GM21360 (cell line): Measurements from ENCODE around the gene PDK2.

Source experiments
- ATAC-seq: cut with Tn5 transposase; IDR thresholded peaks from one replicate; pipeline ENCODE4 v1.9.1; 2021; ENCODE audit warnings: mild to moderate bottlenecking, moderate library complexity; ENCODE audit not compliant: unreplicated experiment

The PDK2 gene

DNA sequence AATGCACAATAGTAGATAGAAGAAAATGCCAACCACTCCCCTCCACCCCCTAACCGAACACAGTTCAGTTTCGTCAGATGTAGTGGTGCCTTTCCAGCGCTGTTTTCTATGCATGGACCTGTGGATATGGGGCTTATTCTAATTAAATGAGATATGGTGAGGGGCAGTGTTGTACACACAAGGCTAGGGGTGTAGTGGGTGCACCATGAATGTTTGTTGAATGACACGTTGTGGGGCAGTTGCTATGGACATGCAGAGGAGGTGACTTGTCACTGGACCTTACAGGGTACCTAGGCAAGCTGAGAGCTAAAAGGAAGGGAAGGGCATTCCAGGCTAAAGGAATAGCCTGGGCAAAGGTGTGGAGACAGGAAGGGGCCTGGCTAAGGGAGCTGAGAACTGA is 3.4 kb downstream of the PDK2 start:
- no peak for ATAC-seq

DNA sequence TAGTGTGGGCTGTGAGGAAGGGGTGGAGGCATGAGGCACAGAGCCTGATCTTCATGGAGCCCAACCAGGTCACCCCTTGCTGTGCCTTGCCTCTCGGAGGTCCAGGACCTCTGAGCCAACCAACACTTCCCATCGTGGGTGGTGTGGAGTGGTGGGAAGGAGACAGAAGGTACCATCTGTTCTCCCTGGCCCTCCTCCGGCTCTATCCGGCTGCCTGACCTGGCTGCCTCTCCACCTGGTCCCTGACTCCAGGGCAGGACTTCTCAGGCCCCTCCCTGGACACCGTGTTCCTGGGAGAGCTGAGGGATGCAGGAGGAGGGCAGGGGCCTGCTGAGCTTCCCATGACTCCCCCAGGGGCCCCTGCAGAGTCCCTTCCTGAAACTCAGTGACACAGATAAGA is 3.9 kb downstream of the PDK2 start:
- ATAC-seq = no peak

DNA sequence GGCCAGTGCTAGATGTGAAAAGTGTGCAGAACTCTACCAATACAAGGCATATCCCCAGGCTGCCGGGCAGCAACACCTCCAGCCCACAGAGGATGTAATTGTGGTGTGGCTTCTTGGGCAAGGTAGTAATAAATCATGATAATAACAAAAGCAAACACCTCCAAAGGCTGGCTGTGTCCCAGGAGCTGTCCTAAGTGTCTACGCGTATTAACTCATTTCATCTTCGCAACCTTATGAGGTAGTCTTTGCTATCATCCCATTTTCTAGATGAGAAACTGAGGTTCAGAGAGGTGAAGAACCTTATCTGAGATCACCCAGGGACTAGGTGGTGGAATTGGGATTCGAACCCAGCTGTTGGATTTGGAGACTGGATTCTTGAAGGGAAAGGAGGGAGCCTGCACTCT is 5.3 kb downstream of the PDK2 start:
- no peak for ATAC-seq

DNA sequence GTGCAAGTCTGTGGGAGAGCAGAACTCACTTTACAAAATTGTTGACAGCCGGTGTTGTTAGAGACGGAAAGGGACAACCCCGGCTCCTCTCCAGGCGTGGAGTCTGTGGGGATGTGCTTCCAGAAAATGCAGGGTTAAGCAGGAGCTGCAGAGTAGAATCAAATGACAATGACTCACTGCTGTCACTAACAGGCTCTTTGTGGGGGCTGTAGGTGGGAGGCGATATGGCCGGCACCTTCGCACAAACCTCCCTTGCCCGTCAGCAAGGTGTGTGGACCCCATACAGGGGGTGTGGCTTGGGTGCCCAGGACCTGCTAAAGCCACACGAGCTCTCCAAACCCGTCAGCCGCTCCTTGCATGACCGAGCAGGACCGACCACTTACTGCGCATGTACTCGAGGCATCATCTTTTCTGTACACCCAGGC is 5.8 kb downstream of the PDK2 start:
- ATAC-seq = no peak

DNA sequence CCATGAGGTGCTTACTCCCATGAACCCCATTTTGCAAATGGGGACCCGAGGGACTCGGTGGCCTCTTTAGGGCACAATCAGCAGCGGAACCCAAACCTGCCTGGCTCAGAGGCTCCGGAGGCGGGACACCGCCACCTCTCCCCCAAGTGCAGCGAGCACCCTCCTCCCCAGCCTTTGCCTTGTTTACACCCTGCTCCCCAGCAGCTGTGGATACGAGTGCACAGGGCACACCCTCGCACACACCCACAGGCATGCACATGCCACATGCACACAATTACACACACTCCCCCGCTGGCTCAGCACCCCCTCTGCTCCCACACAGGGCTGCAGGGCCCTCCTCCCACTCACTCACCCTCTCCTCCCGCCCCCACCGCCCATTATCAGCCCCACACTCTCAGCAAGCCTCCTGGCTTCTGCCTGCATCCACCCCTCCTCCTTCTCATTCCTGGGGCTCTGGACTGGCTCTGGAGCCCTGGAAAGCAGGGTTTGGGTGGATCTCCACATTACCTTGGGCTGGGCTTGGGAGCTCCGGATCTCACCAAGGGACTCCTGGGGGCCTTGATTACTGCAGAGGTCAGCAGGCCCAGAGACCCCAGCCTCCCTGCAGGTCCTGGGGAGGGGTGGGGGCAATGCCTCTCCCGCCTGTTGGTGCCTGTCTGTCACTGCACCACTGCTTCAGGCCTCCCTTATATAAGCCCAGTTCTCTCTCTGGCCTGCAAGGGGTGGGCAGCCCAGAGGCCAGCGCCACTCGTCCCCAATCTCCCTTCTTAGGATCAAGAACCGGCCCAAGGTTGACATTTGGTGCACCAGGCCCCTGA is 6.4 kb downstream of the PDK2 start:
- no peak for ATAC-seq

DNA sequence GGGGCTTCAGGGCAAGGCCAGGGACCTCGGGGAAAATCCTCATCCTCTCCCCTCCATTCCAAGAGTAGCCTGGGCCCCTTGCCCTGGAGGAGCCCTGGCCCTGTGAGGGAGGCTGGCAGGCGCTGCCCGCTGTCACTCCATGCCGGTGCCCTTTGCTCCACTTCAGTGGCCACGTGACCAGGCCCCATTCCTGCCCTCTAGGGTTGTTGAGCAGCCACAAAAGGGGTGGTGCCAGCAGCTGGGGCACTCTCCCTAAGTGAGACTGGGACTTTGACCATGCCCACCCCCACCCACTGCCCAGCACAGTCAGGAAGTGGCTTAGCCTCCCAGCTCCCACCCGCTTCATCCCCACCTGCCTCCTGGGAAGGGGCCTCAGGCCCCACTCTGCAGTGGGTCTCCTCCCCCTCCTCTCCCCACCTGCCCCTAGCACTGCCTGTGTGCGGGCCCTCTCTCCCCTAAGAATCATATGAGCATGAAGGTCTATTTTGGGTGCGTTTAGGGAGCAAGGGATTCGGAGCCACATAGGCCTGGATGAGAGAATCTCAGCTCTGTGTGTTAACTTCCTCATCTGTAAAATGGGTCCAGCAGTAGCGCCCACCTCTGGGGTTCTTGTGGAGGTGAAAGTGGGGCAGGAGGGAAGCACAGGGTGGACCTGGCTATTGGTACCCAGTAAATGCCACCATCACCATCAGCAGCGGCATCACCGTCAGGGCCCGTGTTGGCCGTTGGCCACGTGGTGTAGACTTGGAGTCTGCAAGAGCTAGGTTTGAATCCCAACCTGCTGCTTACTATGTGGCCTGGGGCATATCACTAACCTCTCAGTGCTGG is 7.2 kb downstream of the PDK2 start:
- ATAC-seq = no peak

DNA sequence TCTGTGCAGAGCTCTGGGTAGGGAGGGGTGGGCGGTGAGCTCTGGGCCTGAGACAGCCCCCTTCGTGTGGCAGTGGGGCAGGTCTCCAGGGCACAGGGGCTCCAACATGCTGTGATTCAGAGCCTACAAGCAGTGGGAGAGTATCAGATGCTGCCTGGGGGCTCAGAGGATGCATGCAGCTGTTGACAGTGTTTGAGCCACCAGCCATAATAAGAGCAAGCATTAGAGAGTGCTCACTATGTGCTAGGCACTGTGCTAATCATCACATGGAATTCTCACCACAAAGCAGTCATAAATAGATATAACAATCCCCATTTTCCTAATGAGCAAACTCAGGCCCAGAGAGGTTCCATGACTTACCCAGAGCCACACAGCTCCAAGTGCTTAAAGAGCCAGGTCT is 8.1 kb downstream of the PDK2 start:
- no peak for ATAC-seq

DNA sequence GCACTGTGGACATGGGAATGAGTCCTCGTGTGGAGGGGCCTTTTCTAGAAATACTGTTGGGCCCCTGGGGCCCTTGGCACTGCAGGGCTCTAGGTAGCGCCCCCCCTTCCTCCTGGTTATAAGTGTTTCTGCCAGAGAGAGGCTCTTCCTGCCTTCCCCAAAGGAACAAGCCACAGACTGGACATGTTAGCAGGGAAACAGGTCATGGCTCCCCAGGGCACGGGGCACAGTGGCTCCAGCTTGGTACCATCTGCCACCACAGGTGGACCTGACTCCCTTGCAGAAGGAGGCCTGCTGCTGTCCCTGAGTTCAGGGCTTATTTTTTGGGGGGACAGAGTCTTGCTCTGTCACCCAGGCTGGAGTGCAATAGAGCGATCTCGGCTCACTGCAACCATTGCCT is 8.8 kb downstream of the PDK2 start:
- ATAC-seq = no peak

DNA sequence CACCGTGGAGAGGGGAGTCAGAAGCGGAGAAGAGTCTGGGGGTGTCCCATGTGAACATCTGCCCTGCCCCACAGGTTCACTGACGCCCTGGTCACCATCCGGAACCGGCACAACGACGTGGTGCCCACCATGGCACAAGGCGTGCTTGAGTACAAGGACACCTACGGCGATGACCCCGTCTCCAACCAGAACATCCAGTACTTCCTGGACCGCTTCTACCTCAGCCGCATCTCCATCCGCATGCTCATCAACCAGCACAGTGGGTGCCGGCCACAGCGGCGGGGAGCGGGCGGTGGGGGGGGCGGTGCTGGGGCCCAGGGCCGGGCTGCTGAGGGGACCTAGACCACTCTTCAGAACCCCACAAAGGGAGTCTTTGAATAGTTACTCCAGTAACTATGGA is 10.7 kb downstream of the PDK2 start:
- no peak for ATAC-seq

DNA sequence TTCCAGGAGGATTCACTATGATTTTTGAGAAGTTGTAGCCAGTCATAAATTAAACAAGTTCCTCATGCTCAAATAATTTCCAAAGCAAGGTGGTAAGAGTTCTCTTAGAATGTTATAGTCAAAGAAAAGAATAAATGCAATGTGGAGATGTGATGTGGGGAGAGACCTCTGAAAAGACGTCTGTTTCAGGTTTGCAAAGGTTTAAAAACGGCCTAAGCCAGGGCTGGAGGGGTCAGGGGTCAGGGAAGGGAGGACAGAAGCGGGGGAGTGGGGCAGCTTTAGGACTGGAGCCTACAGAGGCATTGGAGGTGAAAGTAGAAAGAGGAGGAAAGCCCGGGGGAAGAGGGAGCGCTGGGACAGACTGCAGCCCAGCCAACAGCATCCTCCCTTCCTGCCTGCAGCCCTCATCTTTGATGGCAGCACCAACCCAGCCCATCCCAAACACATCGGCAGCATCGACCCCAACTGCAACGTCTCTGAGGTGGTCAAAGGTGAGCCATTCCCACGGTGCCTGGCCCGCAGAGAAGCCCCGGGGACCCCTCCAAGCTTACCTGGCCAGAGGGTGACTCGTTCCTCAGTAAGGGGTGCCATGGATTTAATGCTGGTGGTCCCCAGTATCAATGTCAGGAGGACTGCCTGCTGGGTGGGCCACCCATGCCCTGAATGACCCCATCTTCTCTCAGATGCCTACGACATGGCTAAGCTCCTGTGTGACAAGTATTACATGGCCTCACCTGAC is 11.4 kb downstream of the PDK2 start:
- ATAC-seq = no peak

DNA sequence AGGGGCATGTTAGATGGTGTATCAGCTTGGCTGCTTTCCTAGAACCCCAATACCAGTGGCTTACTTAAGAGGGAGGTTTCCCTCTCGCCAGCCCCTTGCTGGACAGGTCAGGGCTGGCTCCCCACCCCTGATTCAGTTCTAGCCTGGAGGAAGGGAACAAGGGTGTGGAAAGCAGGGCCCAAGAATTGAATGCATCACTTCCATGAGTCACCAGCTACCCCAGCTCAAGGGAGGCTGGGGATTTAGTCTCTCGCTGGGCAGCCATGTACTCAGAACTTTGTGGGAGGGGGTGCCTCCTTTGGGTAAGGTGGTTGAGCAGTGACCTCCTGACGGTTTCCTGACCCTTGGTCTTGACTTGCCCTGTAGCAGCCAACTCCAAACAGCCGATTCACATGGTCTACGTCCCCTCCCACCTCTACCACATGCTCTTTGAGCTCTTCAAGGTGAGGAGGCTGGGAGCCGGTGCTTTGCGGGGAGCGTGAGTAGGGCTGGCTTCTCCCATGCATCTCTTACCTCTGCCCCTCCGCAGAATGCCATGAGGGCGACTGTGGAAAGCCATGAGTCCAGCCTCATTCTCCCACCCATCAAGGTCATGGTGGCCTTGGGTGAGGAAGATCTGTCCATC is 12.8 kb downstream of the PDK2 start:
- ATAC-seq = no peak

DNA sequence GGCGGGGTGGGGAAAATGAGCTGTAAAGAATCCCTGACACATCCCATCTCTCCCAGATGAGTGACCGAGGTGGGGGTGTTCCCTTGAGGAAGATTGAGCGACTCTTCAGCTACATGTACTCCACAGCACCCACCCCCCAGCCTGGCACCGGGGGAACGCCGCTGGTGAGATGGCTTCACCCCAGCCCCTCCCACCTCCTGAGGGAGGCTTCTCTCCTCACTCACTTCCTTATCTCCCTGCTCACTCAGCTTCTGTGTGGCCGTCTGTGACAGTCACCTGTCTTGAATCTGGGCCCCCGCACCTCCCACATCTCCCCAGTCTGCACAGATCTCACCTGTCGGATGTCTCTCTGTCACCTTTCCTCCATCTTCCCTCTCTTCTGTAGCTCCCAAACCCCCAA is 13.4 kb downstream of the PDK2 start:
- ATAC-seq = no peak

DNA sequence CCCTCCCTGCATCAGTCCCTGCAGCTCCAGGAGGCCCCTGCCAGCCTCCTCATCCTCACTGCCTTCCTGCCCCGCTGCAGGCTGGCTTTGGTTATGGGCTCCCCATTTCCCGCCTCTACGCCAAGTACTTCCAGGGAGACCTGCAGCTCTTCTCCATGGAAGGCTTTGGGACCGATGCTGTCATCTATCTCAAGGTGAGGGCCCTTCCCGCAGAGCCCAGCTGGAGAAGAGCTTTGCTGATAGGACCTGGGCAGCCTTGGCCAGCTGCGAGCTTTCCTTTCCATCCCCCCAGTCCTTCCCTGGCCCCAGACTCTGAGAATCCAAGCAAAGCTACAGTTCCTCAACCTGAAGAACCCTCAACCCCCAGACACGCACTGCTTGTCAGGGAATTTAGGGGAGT is 14.1 kb downstream of the PDK2 start:
- ATAC-seq = no peak

DNA sequence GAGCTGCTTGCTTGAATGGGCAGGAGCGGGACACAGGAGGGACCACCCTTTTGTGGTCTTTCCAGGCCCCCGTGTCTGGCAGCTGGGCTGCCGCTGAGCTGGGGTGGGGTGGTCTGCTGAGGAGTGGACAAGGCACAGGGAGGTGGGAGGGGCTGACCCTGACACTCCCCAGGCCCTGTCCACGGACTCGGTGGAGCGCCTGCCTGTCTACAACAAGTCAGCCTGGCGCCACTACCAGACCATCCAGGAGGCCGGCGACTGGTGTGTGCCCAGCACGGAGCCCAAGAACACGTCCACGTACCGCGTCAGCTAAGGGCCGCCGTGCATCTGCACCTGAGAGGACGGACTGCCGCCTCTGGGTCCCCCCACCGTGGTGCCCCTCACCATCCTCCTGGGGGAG is 14.6 kb downstream of the PDK2 start:
- no peak for ATAC-seq

DNA sequence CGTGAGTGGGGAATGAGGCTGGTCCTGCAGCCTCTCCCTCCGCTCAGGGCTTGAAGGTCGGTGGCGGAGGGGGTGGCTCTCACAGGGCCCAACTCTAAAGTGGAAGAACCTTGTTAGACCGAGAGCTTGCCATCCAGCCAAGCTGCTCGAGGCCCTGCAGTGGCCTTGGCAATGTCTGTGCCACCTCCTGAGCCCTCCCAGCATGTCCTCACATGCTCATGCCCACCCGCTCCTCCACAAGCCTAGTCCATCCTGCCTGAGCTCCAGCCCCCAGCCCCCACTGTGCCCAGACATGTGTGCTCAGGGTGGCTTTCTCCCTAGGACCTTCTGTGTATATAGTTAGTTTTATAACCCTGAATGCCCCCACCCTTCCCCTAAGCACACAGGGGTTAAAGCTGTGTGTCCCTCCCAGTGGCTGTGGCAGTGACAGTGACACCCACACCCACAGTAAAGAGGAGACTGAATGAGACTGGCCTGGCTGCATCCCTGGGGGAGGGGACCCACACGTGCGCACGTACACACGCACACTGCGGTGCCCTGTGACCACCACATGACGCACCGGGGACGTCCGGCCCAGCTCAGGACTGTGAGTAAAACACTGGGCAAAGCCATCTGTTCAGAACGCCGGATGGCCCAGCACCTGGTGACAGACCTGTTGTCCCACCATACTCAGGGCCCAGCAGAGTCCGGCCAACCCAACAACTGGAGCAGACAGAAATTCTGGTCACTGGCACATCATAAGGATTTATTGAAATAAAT is 15.6 kb downstream of the PDK2 start:
- ATAC-seq = no peak

DNA sequence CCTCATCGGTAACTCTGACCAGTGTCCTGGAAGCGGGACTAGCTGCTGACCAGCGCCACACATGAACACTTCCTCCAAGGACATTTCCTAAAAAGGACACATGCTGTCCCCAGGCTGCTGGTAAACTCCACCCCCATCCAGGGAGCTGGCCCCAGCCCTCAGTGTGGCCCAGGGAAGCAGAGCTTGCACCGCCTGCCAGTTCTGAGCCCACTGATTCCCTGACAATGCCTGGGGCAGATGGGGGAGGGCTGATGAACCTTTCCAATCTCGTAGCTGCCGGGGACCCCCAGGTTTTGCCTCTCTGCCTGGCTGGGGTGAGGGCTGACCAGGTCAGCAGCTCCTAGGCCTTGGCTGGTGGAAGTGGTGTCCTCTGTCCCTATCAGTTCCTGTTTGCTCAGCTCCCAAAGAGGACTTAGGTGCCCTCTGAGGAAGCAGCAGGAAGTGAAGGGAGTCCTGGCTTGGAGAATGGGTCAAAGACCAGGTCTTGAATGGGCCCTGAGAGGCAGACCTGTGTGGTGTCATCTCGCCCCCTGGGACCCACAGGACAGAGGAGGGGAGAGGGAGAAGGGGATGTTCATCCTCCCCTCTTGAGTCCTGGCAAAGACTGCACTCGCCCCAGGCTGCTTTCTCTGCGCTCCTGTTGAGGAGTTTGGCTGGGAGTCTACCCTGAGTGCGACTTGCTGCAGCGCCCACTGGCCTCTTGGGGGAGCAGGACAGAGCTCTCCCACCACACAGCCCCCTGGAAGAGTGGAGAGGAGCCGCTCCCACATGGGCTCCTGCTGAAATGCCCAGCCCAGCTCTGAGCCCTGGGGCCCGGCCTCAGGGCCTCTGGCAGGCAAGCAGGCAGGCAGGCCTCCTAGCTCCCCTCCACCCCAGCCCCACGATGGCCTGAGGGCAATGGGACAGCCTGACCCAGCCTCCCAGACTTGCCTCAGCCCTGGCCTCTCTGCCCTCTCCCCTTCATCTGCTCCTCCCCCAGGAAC is 16.8 kb downstream of the PDK2 start:
- no peak for ATAC-seq

DNA sequence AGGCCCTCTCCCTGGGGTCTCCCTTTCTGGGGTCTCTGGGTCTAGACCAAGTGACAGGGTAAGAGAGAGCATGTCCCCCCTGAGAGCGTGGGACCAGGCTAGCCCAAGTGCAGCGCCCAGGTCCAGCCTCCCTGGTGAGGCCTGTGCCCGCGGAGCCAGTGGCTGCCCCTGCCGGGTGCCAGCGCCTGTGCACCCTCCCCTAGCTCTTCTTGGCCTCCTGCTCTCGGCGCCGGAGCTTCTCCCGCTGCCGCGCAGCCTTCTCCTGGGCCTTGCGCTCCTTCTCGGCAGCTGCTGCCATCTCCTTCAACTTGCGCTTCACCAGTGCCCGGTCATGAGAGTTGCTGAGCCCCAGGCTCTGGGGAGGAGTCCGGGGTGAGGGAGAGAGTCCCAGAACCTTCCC is 17.5 kb downstream of the PDK2 start:
- ATAC-seq = no peak

DNA sequence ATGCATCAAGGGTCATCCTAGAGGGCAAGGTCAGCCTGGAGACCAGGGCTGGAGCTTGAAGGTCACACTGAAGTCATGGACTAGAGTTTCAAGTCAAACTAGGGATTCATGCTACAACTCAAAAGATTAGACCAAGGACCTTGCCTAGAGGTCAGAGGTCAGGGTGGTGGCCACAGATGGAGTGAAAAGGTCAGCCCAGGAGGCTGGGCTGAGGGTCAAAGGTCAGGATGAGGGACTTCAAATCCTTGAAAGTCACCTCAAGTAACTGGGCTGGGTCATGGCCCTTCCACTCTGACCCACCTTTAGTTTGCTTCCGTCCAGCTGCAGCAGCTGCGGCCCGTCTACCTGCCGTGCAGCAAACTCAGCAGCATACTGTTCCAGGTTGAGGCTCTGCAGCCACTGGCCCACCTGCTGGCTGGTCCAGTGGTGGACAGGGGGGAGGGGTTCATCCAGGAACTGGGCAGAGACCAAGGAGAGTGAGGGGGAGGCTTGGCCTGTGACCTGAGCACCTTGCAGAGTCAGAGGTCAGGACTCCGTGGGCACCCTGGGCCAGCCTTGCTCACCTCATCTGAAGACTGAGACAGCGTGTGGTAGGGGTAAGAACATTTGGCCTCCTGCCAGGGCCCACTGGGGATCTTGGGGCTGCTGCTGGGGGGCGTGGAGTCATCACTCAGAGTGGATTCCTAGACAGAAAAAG is 18.6 kb downstream of the PDK2 start:
- no peak for ATAC-seq

DNA sequence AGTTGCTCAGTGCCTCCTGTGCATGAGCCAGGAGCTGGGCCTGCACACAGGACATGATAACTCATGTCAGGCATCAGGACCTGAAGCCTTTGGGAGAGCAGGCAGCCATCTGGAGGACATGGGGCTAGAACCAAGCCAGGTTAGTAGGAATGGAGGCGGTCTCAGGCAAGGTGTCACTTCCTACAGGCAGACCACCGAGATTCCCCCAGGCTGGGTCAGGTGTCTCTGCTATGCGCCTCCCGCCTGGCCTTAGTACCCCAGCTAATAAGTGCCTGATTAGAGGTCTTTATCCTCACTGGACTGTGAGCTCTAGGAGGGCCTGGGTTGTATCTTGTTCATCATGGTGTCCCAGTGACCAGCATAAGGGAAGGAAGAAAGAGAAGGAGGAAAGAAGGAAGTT is 19.2 kb downstream of the PDK2 start:
- no peak for ATAC-seq
